Glomerular endothelial cell (primary cell): ENCODE data around the gene SOCS3. TPM values are rescaled to one million over a fixed set of nuclear protein-coding genes. Genes with fewer than 3 reads are reported as not detected.

Experiments
- DNase-seq: peaks from one replicate; pipeline ENCODE4 v3.0.0-alpha.2; 2011; ENCODE audit warnings: low read depth, low spot score; ENCODE audit errors: extremely low read depth
- total RNA-seq: library from RNA; depleted of rRNA; stranded (reverse); fragments of >200 nt; gene quantifications from 2 replicates; pipeline ENCODE4 v1.2.3, GENCODE V29; 2015

SOCS3 gene
- total RNA-seq, 1 donor from 2014 or later = 114 TPM

GRCh38 chr17:78353834-78354233 lies 6.0 kb downstream of the SOCS3 start:
- no peak for DNase-seq

- DNase-seq = no peak
These were observed 8.3 kb downstream of the SOCS3 start for GRCh38 chr17:78351449-78352006.

GRCh38 chr17:78349891-78350642 lies 9.8 kb downstream of the SOCS3 start:
- DNase-seq = no peak

- no peak for DNase-seq
These were observed 11.7 kb downstream of the SOCS3 start for GRCh38 chr17:78348055-78348770.

- no peak for DNase-seq
These were observed 12.4 kb downstream of the SOCS3 start for GRCh38 chr17:78347453-78347852.

- no peak for DNase-seq
These were observed 13.1 kb downstream of the SOCS3 start for GRCh38 chr17:78346605-78347250.

- DNase-seq = no peak
These were observed 13.9 kb downstream of the SOCS3 start for GRCh38 chr17:78345791-78346494.

GRCh38 chr17:78345172-78345571 lies 14.7 kb downstream of the SOCS3 start:
- DNase-seq = no peak

- no peak for DNase-seq
These were observed 15.2 kb downstream of the SOCS3 start for GRCh38 chr17:78344666-78345065.

GRCh38 chr17:78343543-78344201 lies 16.2 kb downstream of the SOCS3 start:
- no peak for DNase-seq

- DNase-seq = no peak
These were observed 16.7 kb downstream of the SOCS3 start for GRCh38 chr17:78343187-78343542.

GRCh38 chr17:78342449-78343186 lies 17.3 kb downstream of the SOCS3 start:
- DNase-seq = no peak

GRCh38 chr17:78341559-78342448 lies 18.1 kb downstream of the SOCS3 start:
- no peak for DNase-seq

- DNase-seq = no peak
These were observed 19.5 kb downstream of the SOCS3 start for GRCh38 chr17:78340183-78340955.

GRCh38 chr17:78338486-78339259 lies 21.2 kb downstream of the SOCS3 start:
- no peak for DNase-seq

GRCh38 chr17:78337244-78338109 lies 22.4 kb downstream of the SOCS3 start:
- no peak for DNase-seq
